K562 (cell line): ENCODE measurements around the gene TGM1. TPM values are rescaled to one million over a fixed set of nuclear protein-coding genes. Genes with fewer than 3 reads are reported as not detected.

ENCODE experiments used
- ATAC-seq: fragments of 200-7000 bp; cut with Tn5 transposase; 3 replicates; pipeline ENCODE4 v1.9.1; 2020; ENCODE audit warnings: moderate library complexity
- BruUV-seq: library from RNA; stranded (reverse); fragments of 400-500 nt; replicated peaks from 2 replicates; lab custom pipeline; 2021; lab: Mats Ljungman, UMichigan
- CTCF ChIA-PET: fragments of 300-600 bp; formaldehyde crosslinking; extraction: SDS; loops from one replicate; lab custom pipeline; 2021; ENCODE audit warnings: low intra/inter-chr PET ratio; lab: Yijun Ruan, JAX
- POLR2A ChIA-PET: fragments of 300-600, 350-650 bp; sonication (Branson Sonifier 250); formaldehyde crosslinking; extraction: SDS; loops from one replicate; lab custom pipeline; 2021; ENCODE audit warnings: antibody characterized with exemption, inconsistent platforms; lab: Yijun Ruan, JAX
- DNase-seq, 4 experiments: peaks; one replicate each; pipeline versions ENCODE4 v3.0.0 to v3.0.0-alpha.2; 2011 to 2018; ENCODE audit warnings: low spot score in 3 of 4, mixed read lengths in 3 of 4; ENCODE audit errors: extremely low read depth in 1 of 4
- FAIRE-seq: peaks from 2 replicates; lab custom pipeline; 2011; peaks lifted over from hg19 to GRCh38; lab: Jason Lieb, UNC
- H2AFZ ChIP-seq: 2 replicates; pipeline ENCODE4 v1.6.0; 2011; ENCODE audit warnings: low read depth, low read length, control low read depth, inconsistent platforms
- H3K27ac ChIP-seq: fragments of 200-600 bp; 3 replicates; pipeline ENCODE4 v1.8.0; 2011; ENCODE audit warnings: low read depth, mild to moderate bottlenecking, control low read depth, inconsistent platforms, low read length, moderate library complexity, mixed read lengths; ENCODE audit errors: extremely low read depth
- H3K27me3 ChIP-seq, 2 experiments: fragments of 300-600 bp in 1 of 2; 2 replicates in 1 of 2; 3 replicates in 1 of 2; pipeline versions ENCODE4 v1.6.0 to v1.8.0; 2011; ENCODE audit warnings: inconsistent platforms in 2 of 2, low read length in 2 of 2, mild to moderate bottlenecking in 1 of 2, mixed read lengths in 1 of 2, moderate library complexity in 1 of 2; ENCODE audit not compliant: control insufficient read depth in 2 of 2, insufficient read depth in 2 of 2
- H3K36me3 ChIP-seq: fragments of 300-600 bp; 3 replicates; pipeline ENCODE4 v1.8.0; 2011; ENCODE audit warnings: mild to moderate bottlenecking, low read length, inconsistent platforms; ENCODE audit not compliant: control insufficient read depth, insufficient read depth
- H3K4me1 ChIP-seq, 2 experiments: fragments of 200-600 bp in 1 of 2; replicated peaks in 1 of 2; 2 replicates in 1 of 2; 3 replicates in 1 of 2; pipeline versions ENCODE4 v1.5.1 to v1.8.0; 2011; ENCODE audit warnings: inconsistent platforms in 2 of 2, low read length in 2 of 2, mild to moderate bottlenecking in 1 of 2, mixed read lengths in 1 of 2, moderate library complexity in 1 of 2; ENCODE audit not compliant: control insufficient read depth in 2 of 2, insufficient read depth in 2 of 2
- H3K4me2 ChIP-seq: 2 replicates; pipeline ENCODE4 v1.6.1; 2011; ENCODE audit warnings: low read length, control low read depth, inconsistent platforms, mixed read lengths; ENCODE audit not compliant: insufficient read depth
- H3K4me3 ChIP-seq: fragments of 200-600 bp; sonication (generic), shearing (Covaris generic); 2 replicates; pipeline ENCODE4 v1.5.1; 2016; ENCODE audit warnings: control low read depth, inconsistent platforms
- H3K79me2 ChIP-seq: fragments of 200-600 bp; 3 replicates; pipeline ENCODE4 v1.8.0; 2011; ENCODE audit warnings: low read length, inconsistent platforms; ENCODE audit not compliant: control insufficient read depth, insufficient read depth
- H3K9ac ChIP-seq, 2 experiments: 2 replicates each; pipeline versions ENCODE4 v1.6.0 to v1.6.1; 2011; ENCODE audit warnings: low read depth in 2 of 2, low read length in 2 of 2, control low read depth in 1 of 2, inconsistent platforms in 1 of 2, mild to moderate bottlenecking in 1 of 2, mixed read lengths in 1 of 2; ENCODE audit not compliant: insufficient read depth in 1 of 2
- H3K9me1 ChIP-seq: one replicate; pipeline ENCODE4 v1.6.0; 2011; ENCODE audit warnings: inconsistent platforms, mild to moderate bottlenecking, low read length, moderate library complexity; ENCODE audit not compliant: control insufficient read depth, insufficient read depth
- H3K9me3 ChIP-seq: replicated peaks from 2 replicates; pipeline ENCODE4 v1.5.1; 2011; ENCODE audit warnings: low read depth, low read length, inconsistent platforms; ENCODE audit not compliant: control insufficient read depth, insufficient read depth
- H4K20me1 ChIP-seq: replicated peaks from 2 replicates; pipeline ENCODE4 v1.6.1; 2011; ENCODE audit warnings: low read length, inconsistent platforms, mixed read lengths; ENCODE audit not compliant: control insufficient read depth, insufficient read depth
- CBX1 ChIP-seq: sonication (generic); IDR thresholded peaks from 2 replicates; pipeline ENCODE4 v1.6.1; 2016; ENCODE audit warnings: antibody characterized with exemption, low read depth, mild to moderate bottlenecking
- HINFP ChIP-seq: fragments of 450-650 bp; conservative IDR thresholded peaks from 2 replicates; pipeline ENCODE4 v1.6.1; 2016; ENCODE audit warnings: missing genetic modification characterization, low read depth, mild to moderate bottlenecking, control low read depth, missing compliant biosample characterization
- HNRNPH1 ChIP-seq: fragments of 200-400 bp; formaldehyde crosslinking; optimal IDR thresholded peaks from 2 replicates; pipeline ENCODE3; 2017; ENCODE audit warnings: low read depth, mild to moderate bottlenecking, low read length, moderate library complexity
- ILK ChIP-seq: fragments of 450-650 bp; IDR thresholded peaks from 2 replicates; pipeline ENCODE4 v1.6.1; 2016; ENCODE audit warnings: missing genetic modification characterization, low read depth, mild to moderate bottlenecking, missing compliant biosample characterization, moderate library complexity, borderline replicate concordance
- IRF1 ChIP-seq: sonication (generic); formaldehyde crosslinking; IDR thresholded peaks from 2 replicates; pipeline ENCODE4 v1.8.0; 2022; ENCODE audit warnings: missing genetic modification reagents, mild to moderate bottlenecking, borderline replicate concordance
- KLF13 ChIP-seq: fragments of 450-650 bp; IDR thresholded peaks from 2 replicates; pipeline ENCODE4 v1.6.1; 2016; ENCODE audit warnings: missing genetic modification characterization, low read depth, mild to moderate bottlenecking, missing compliant biosample characterization, moderate library complexity, borderline replicate concordance
- MCM3 ChIP-seq: fragments of 450-650 bp; IDR thresholded peaks from 2 replicates; pipeline ENCODE4 v1.6.1; 2016
- MLX ChIP-seq, 2 experiments: fragments of 450-650 bp in 1 of 2; sonication (generic) in 1 of 2; formaldehyde crosslinking; conservative IDR thresholded peaks; 2 replicates each; pipeline versions ENCODE4 v1.4.0 to v1.8.1; 2020 to 2022; ENCODE audit warnings: mild to moderate bottlenecking in 1 of 2, missing genetic modification reagents in 1 of 2
- ZNF609 ChIP-seq: sonication (generic); formaldehyde crosslinking; IDR thresholded peaks from 2 replicates; pipeline ENCODE4 v1.8.1; 2023; ENCODE audit warnings: missing genetic modification reagents, mild to moderate bottlenecking, borderline replicate concordance
- WGBS: fragments of 100-300 bp; shearing (Covaris generic); methylation state at CpG from one replicate; pipeline ENCODE4 v1.1.6; 2016; ENCODE audit warnings: low coverage, mixed read lengths; ENCODE audit not compliant: insufficient coverage; ENCODE audit errors: missing lambda C conversion rate; 5-methylcytosine and 5-hydroxymethylcytosine counted together
- in situ Hi-C: fragments of 300-500 bp; cut with MboI; formaldehyde crosslinking; loops from 4 replicates; pipeline ENCODE4 v1.15.0; 2018; ENCODE audit warnings: inconsistent platforms, mixed read lengths
- intact Hi-C: fragments of 100-400 bp; cut with micrococcal nuclease; formaldehyde crosslinking; loops from 2 replicates; pipeline ENCODE4 v1.14.2; 2022
- polyA plus RNA-seq, 8 experiments: library from polyadenylated mRNA; depleted of rRNA in 4 of 8; stranded (reverse) in 5 of 8; unstranded in 3 of 8; fragments of >200 nt; fragmentation: Nextera tagmentation in 2 of 8; fragmentation: Illumina TruSeq in 1 of 8; extraction: Ambion mirVana in 2 of 8; extraction: Trizol in 1 of 8; gene quantifications; 2 replicates each; pipeline versions ENCODE4 v1.2.1 to v1.2.3, GENCODE V29; 2011 to 2014; ENCODE audit warnings: inconsistent platforms in 1 of 8, missing spikeins in 1 of 8
- total RNA-seq, 7 experiments: library from RNA; depleted of rRNA in 6 of 7; stranded (reverse); fragments of >200 nt in 6 of 7; fragmentation: Illumina TruSeq in 2 of 7; extraction: Trizol in 2 of 7; gene quantifications; 2 replicates each; pipeline versions ENCODE4 v1.2.1 to v1.2.3, GENCODE V29; 2011 to 2021; ENCODE audit warnings: low replicate concordance in 1 of 7

TGM1 gene
- total and polyA plus RNA-seq, 9 of the 15 experiments (the other 6 are each of a cell fraction or from before 2014, with no cell fraction given), result 0.13 to 4.4 (median 0.88) TPM

GRCh38 chr14:24207625-24208024, 55.4 kb downstream of the TGM1 start:
- no peaks in the 10 kb centered on the region; the same call in 1 of the 2 replicates for H4K20me1 ChIP-seq
- ATAC-seq (peak; percentile 63; the same call in 2 of the 3 replicates), FAIRE-seq (peak; percentile 46), DNase-seq (no peak)
- H3K36me3 ChIP-seq, result peaks cover 65% of the 10 kb centered on the region; the same call in 2 of the 3 replicates
- no peaks in the 10 kb centered on the region for H3K9me1 ChIP-seq
- peaks cover 12% of the 10 kb centered on the region for H3K79me2 ChIP-seq
- no TSS peak for BruUV-seq
- peaks cover 8 to 13% of the 10 kb centered on the region in 2 experiments; a peak in 4 of 5 replicates for H3K4me1 ChIP-seq
- no CpG with 5 or more reads among the region's 2 CpGs for WGBS
- no peak overlapping the region for H3K4me3 ChIP-seq
- H3K27ac ChIP-seq, result peak overlapping the region; percentile 11; the same call in 1 of the 3 replicates
- peak overlapping the region in 1 of 2 experiments; percentile 41; a peak in 2 of 4 replicates for H3K9ac ChIP-seq
- no peak overlapping the region for H2AFZ ChIP-seq
- in situ Hi-C loops, result no loop called here
- no peaks in the 10 kb centered on the region for H3K27me3 ChIP-seq
- intact Hi-C loops, result no loop called here
- CTCF ChIA-PET, result no interaction called here
- no peak for TF ChIP-seq ZNF609
- no peak for TF ChIP-seq ILK (tag)
- no peak for TF ChIP-seq MCM3
- no peak for TF ChIP-seq CBX1
- peak; percentile 71; the same call in 1 of the 2 replicates for TF ChIP-seq KLF13
- TF ChIP-seq HNRNPH1, result no peak
- TF ChIP-seq MLX (CRISPR knock-in tag; conservative IDR thresholded peaks at IDR 0.05), result no peak
- no peak for TF ChIP-seq HINFP (tag)
- no peak for TF ChIP-seq IRF1 (CRISPR knock-in tag)
- no peaks in the 10 kb centered on the region for H3K9me3 ChIP-seq
- H3K4me2 ChIP-seq, result peak overlapping the region; percentile 46
- POLR2A ChIA-PET, result interaction anchor here (0.6 to 4.0 kb wide), 4 partner anchors 12 to 123 kb away, joined by 3 to 19 read pairs (median 4); partner anchors contain the start of genes CIDEB and TM9SF1
